Measurements from ENCODE around the gene AGER.
"Not testable (repeated sequence)": the region's sequence is repeated elsewhere in the genome, so short reads cannot be mapped to it uniquely, and the experiment has no call there.

The AGER gene

GRCh38 chr6:32148289-32149091 is 35.6 kb downstream of the AGER start:
- Histone ChIP-seq H3K27ac (ENCODE audit: low read length) (no peak overlapping the region), H3K4me1 (ENCODE audit: insufficient read depth, low read length) (peaks cover 29% of the 10 kb centered on the region), H3K9me3 (ENCODE audit: insufficient read depth, low read depth, low read length) (no peaks in the 10 kb centered on the region), H3K9ac (ENCODE audit: low read depth, low read length) (no peak overlapping the region), H3K36me3 (ENCODE audit: insufficient read depth, low read depth, low read length) (no peaks in the 10 kb centered on the region), H3K27me3 (ENCODE audit: insufficient read depth, low read length) (peaks cover 35% of the 10 kb centered on the region), H3K4me3 (ENCODE audit: low read length) (no peak overlapping the region)

- no peak overlapping the region for H3K27ac ChIP-seq (ENCODE audit: low read length)
- no peak overlapping the region for H3K4me3 ChIP-seq (ENCODE audit: low read length)
- H3K9me3 ChIP-seq (ENCODE audit: insufficient read depth, low read depth, low read length), result no peaks in the 10 kb centered on the region
- H3K36me3 ChIP-seq (ENCODE audit: insufficient read depth, low read depth, low read length), result no peaks in the 10 kb centered on the region
- peaks cover 22% of the 10 kb centered on the region for H3K4me1 ChIP-seq (ENCODE audit: insufficient read depth, low read length)
- peaks cover 28% of the 10 kb centered on the region for H3K27me3 ChIP-seq (ENCODE audit: insufficient read depth, low read length)
- H3K9ac ChIP-seq (ENCODE audit: low read depth, low read length), result no peak overlapping the region
Measured at GRCh38 chr6:32147401-32148132, 36.5 kb downstream of the AGER start.

DNA sequence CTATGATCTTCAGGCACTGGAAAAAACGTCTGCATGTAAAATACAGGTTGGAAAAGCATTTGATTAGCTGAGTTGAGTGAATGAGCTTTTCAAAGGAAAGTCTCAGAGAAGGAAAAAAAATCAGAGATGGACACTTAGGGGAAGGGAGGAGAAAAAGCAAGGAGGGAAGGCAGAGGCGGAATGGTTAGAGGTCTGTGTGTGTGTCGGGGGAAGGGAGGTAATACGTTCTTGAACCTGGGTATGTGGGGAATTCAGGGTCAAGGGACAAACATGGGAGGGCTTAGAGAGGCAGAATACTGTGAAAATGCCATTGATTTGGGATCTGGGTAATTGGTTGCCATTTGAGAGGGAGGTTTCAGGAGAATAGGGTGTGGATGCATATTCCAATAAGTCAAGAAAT is 37.4 kb downstream of the AGER start:
- Histone ChIP-seq H3K9me3 (ENCODE audit: insufficient read depth, low read depth, low read length) (no peaks in the 10 kb centered on the region), H3K27me3 (ENCODE audit: insufficient read depth, low read length) (peaks cover 21% of the 10 kb centered on the region), H3K36me3 (ENCODE audit: insufficient read depth, low read depth, low read length) (no peaks in the 10 kb centered on the region), H3K4me1 (ENCODE audit: insufficient read depth, low read length) (peaks cover 16% of the 10 kb centered on the region), H3K27ac (ENCODE audit: low read length) (no peak overlapping the region), H3K4me3 (ENCODE audit: low read length) (no peak overlapping the region), H3K9ac (ENCODE audit: low read depth, low read length) (peak overlapping the region; percentile 35; the same call in 1 of the 2 replicates)

DNA sequence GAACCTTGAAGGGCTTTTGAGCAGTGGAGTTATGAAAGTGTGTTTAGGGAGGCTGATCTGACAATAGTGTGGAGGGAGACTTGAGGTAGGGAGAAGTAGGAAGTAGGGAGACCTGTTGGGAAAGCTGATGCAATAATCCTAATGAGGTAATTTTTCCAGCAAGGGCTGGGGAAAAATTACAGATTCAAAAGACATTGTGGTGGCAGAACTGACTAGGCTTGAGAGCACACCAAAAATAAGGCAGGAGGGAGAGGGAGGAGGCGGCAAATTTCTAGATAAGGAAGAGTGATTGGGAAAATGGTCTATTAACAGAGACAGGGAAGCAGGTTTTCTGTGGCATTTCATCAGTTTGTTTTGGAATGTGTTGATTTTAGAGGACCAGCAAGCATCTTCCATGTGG is 37.8 kb downstream of the AGER start:
- Histone ChIP-seq H3K36me3 (ENCODE audit: insufficient read depth, low read depth, low read length) (no peaks in the 10 kb centered on the region), H3K4me1 (ENCODE audit: insufficient read depth, low read length) (peaks cover 14% of the 10 kb centered on the region), H3K9me3 (ENCODE audit: insufficient read depth, low read depth, low read length) (no peaks in the 10 kb centered on the region), H3K9ac (ENCODE audit: low read depth, low read length) (peak overlapping the region; percentile 35; the same call in 1 of the 2 replicates), H3K27me3 (ENCODE audit: insufficient read depth, low read length) (peaks cover 18% of the 10 kb centered on the region), H3K4me3 (ENCODE audit: low read length) (no peak overlapping the region), H3K27ac (ENCODE audit: low read length) (no peak overlapping the region)

- not testable (repeated sequence) for H3K27me3 ChIP-seq (ENCODE audit: insufficient read depth, low read length); H3K4me3 ChIP-seq (ENCODE audit: low read length); H3K9ac ChIP-seq (ENCODE audit: low read depth, low read length); H3K9me3 ChIP-seq (ENCODE audit: insufficient read depth, low read depth, low read length); H3K27ac ChIP-seq (ENCODE audit: low read length); H3K36me3 ChIP-seq (ENCODE audit: insufficient read depth, low read depth, low read length)
- H3K4me1 ChIP-seq (ENCODE audit: insufficient read depth, low read length), result peaks cover 11% of the 10 kb centered on the region; the same call in 1 of the 2 replicates
Measured at GRCh38 chr6:32144238-32144637, 39.8 kb downstream of the AGER start.

DNA sequence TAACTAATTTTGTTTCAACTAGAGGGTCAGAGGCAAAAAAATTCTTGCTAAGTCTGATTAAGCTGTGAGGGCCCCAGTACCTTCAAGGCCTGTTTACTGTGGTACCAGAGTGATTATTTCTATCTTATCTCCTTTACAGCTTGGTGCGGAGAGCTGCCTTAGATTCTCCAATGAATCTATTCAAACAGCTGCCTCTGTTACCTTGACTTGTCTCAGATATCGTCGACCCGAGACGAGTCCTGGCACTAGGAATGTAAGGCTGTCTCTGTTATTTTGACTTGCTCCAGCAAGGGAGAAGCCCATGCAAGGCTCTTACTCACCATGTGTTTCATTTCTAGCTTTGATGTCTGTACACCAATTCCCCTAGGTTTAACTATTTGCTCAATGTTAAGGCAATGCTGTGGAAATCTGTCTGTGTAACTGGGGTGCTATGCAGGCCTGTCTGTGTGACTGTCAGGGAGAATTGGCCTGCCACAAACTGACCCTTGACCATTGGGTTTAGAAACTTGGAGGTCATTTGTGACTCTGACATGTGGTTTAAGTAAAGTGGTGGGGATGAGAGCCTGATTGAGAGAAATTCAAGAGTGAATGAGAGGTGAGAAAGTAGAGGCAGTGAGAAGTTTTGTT is 43.5 kb downstream of the AGER start:
- no peak overlapping the region for H3K4me3 ChIP-seq (ENCODE audit: low read length)
- no peak overlapping the region for H3K9ac ChIP-seq (ENCODE audit: low read depth, low read length)
- no peaks in the 10 kb centered on the region for H3K27me3 ChIP-seq (ENCODE audit: insufficient read depth, low read length)
- no peaks in the 10 kb centered on the region for H3K9me3 ChIP-seq (ENCODE audit: insufficient read depth, low read depth, low read length)
- H3K4me1 ChIP-seq (ENCODE audit: insufficient read depth, low read length), result no peaks in the 10 kb centered on the region; the same call in 1 of the 2 replicates
- H3K27ac ChIP-seq (ENCODE audit: low read length), result no peak overlapping the region
- H3K36me3 ChIP-seq (ENCODE audit: insufficient read depth, low read depth, low read length), result no peaks in the 10 kb centered on the region

DNA sequence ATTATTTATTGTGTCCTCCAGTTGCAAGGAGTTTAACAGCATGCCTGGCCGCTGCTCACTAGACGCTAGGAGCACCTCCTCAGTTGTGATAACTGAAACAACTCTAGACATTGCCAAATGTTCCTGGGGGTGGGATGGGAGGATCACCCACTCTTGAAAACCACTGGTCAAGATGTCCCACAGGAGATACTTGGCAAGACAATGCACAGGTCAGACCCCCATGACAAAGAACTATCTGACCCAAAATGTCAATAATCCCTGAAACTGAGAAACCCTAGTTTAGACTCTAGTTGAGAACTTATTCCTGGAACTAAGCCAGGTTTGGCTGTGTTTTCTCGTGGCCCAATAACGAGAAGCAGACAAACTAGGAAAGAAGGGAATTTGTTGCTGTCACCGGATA is 44.5 kb downstream of the AGER start:
- Histone ChIP-seq H3K4me1 (ENCODE audit: insufficient read depth, low read length) (no peaks in the 10 kb centered on the region), H3K36me3 (ENCODE audit: insufficient read depth, low read depth, low read length) (no peaks in the 10 kb centered on the region), H3K9ac (ENCODE audit: low read depth, low read length) (no peak overlapping the region), H3K4me3 (ENCODE audit: low read length) (no peak overlapping the region), H3K27me3 (ENCODE audit: insufficient read depth, low read length) (no peaks in the 10 kb centered on the region; the same call in 1 of the 2 replicates), H3K9me3 (ENCODE audit: insufficient read depth, low read depth, low read length) (no peaks in the 10 kb centered on the region), H3K27ac (ENCODE audit: low read length) (no peak overlapping the region)

- H3K36me3 ChIP-seq (ENCODE audit: insufficient read depth, low read depth, low read length), result no peaks in the 10 kb centered on the region
- no peak overlapping the region for H3K27ac ChIP-seq (ENCODE audit: low read length)
- no peaks in the 10 kb centered on the region for H3K4me1 ChIP-seq (ENCODE audit: insufficient read depth, low read length)
- no peak overlapping the region for H3K9ac ChIP-seq (ENCODE audit: low read depth, low read length)
- no peaks in the 10 kb centered on the region; the same call in 1 of the 2 replicates for H3K27me3 ChIP-seq (ENCODE audit: insufficient read depth, low read length)
- no peaks in the 10 kb centered on the region for H3K9me3 ChIP-seq (ENCODE audit: insufficient read depth, low read depth, low read length)
- H3K4me3 ChIP-seq (ENCODE audit: low read length), result no peak overlapping the region
Measured at GRCh38 chr6:32137454-32137853, 46.6 kb downstream of the AGER start.

GRCh38 chr6:32133786-32134185 is 50.3 kb downstream of the AGER start:
- peaks cover 2% of the 10 kb centered on the region; the same call in 1 of the 2 replicates for H3K4me1 ChIP-seq (ENCODE audit: insufficient read depth, low read length)
- H3K36me3 ChIP-seq (ENCODE audit: insufficient read depth, low read depth, low read length), result no peaks in the 10 kb centered on the region
- H3K9ac ChIP-seq (ENCODE audit: low read depth, low read length), result no peak overlapping the region
- no peaks in the 10 kb centered on the region; the same call in 1 of the 2 replicates for H3K27me3 ChIP-seq (ENCODE audit: insufficient read depth, low read length)
- H3K27ac ChIP-seq (ENCODE audit: low read length), result no peak overlapping the region
- H3K9me3 ChIP-seq (ENCODE audit: insufficient read depth, low read depth, low read length), result no peaks in the 10 kb centered on the region
- no peak overlapping the region for H3K4me3 ChIP-seq (ENCODE audit: low read length)

GRCh38 chr6:32132110-32132509 is 51.9 kb downstream of the AGER start:
- Histone ChIP-seq H3K27ac (ENCODE audit: low read length) (no peak overlapping the region), H3K36me3 (ENCODE audit: insufficient read depth, low read depth, low read length) (no peaks in the 10 kb centered on the region), H3K4me1 (ENCODE audit: insufficient read depth, low read length) (peaks cover 6% of the 10 kb centered on the region; the same call in 1 of the 2 replicates), H3K27me3 (ENCODE audit: insufficient read depth, low read length) (no peaks in the 10 kb centered on the region; the same call in 1 of the 2 replicates), H3K4me3 (ENCODE audit: low read length) (no peak overlapping the region), H3K9ac (ENCODE audit: low read depth, low read length) (no peak overlapping the region), H3K9me3 (ENCODE audit: insufficient read depth, low read depth, low read length) (no peaks in the 10 kb centered on the region)

DNA sequence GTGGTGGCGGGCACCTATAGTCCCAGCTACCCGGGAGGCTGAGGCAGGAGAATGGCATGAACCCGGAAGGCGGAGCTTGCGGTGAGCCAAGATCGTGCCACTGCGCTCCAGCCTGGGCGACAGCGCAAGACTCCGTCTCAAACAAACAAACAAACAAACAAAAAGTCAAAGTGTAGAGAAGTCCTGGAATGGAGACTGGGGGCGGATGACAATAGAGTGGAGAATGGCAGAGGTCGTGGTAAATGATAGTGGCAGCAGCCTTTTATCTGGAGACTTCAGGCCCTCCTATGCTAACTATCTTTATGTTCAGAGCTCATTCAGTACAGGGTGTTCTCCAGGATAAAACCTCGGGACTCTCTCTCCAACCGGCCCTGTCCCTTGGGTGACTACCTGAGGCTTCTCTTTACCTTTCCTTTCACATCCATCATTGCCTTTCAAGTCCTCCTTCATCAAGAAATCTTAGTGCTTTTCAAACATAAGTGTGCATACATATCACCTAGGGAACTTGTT is 52.6 kb downstream of the AGER start:
- H3K4me1 ChIP-seq (ENCODE audit: insufficient read depth, low read length), result peaks cover 9% of the 10 kb centered on the region; the same call in 1 of the 2 replicates
- no peak overlapping the region for H3K9ac ChIP-seq (ENCODE audit: low read depth, low read length)
- H3K9me3 ChIP-seq (ENCODE audit: insufficient read depth, low read depth, low read length), result no peaks in the 10 kb centered on the region
- H3K4me3 ChIP-seq (ENCODE audit: low read length), result no peak overlapping the region
- no peaks in the 10 kb centered on the region for H3K36me3 ChIP-seq (ENCODE audit: insufficient read depth, low read depth, low read length)
- no peaks in the 10 kb centered on the region; the same call in 1 of the 2 replicates for H3K27me3 ChIP-seq (ENCODE audit: insufficient read depth, low read length)
- no peak overlapping the region for H3K27ac ChIP-seq (ENCODE audit: low read length)

Measured in iPS-20b (cell line).